ENCODE data around the gene CARM1.

DNA sequence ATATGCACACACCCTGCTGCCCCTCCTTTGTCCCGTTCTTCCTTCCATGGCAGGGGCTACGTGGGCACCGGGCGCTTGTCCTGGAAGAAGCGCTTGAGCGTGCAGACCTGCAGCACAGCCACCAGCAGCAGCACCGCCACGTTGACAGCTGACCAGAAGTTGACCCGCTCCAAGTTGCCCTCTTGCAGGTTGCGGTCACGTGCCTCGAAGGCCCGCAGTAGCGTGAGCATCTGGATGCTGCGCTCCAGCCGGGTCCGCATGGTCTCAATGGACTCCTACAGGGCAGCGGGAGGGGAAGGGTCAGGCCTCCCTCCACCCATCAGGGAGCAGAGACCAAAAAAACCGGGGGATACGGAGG lies 38.4 kb upstream of the CARM1 start:
- TF ChIP-seq CTCF (IDR thresholded peaks at IDR 0.05) (no peak), POLR2A (IDR thresholded peaks at IDR 0.05) (no peak), POLR2AphosphoS5 (IDR thresholded peaks at IDR 0.05) (no peak), EP300 (IDR thresholded peaks at IDR 0.05) (no peak)

Data from stomach (tissue), 4 donors.